COLO668 (cell line): ENCODE data around the gene EFNB2.

Experiments used
- DNase-seq: peaks from one replicate; lab custom pipeline; 2025; ENCODE audit not compliant: unreplicated experiment; lab: John Stamatoyannopoulos, UW

EFNB2 gene

DNA sequence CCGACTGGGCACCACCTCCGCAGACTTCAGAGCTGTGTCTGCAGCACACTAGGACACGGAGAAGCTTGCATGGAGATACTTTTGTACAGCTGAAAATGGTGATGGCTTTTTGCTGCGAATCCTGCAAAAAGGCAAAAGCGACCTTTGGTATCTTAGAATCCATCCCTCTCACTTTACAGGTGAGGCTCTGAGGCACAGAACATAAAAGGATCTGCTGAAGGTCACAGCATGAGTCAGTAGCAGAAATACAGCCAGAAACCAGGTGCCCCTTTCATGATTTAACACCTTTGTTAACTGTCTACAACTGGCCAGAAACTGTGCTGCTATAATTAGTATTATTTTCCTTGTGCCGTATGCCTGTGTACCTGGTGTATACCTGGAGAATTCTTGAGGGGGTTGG lies 48.3 kb downstream of the EFNB2 start:
- no peak for DNase-seq

DNA sequence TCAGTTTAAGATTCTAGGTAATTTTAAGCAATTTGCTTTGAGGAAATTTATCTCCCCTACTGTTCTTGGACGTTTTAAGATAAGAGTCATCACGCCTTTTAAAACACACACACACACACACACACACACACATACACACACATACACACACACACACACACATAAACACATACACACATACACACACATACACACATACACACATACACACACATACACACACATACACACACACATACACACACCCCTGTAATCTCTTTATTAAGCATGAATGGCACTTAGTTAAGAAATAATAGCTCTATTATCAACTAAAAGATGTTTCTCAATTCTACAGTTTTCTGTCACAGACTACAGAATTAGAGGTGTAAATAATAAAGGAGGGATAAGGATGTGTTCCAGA lies 49.2 kb downstream of the EFNB2 start:
- no peak for DNase-seq

GRCh38 chr13:106484537-106485193 lies 50.8 kb downstream of the EFNB2 start:
- DNase-seq: no peak

DNA sequence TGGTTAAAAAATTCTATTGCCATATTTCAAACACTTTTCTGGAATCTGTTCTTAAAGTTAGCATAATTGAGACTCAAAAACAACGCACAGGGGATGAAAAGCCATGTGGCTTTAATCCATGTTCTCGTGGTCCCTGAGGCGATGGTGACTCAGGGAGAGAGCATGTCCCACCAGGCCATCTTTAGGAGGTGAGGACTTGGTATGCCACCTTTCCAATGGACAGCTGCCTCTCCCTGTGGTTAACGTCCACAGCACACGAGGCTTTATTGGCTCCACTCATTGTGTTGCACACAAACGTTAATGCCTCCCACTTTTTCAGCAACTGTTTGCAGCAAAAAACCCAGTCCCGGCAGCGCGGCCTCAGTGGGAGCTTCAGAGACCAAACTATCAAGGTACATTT lies 51.4 kb downstream of the EFNB2 start:
- DNase-seq: no peak

- no peak for DNase-seq
Observed at GRCh38 chr13:106481919-106482318, 53.5 kb downstream of the EFNB2 start.

DNA sequence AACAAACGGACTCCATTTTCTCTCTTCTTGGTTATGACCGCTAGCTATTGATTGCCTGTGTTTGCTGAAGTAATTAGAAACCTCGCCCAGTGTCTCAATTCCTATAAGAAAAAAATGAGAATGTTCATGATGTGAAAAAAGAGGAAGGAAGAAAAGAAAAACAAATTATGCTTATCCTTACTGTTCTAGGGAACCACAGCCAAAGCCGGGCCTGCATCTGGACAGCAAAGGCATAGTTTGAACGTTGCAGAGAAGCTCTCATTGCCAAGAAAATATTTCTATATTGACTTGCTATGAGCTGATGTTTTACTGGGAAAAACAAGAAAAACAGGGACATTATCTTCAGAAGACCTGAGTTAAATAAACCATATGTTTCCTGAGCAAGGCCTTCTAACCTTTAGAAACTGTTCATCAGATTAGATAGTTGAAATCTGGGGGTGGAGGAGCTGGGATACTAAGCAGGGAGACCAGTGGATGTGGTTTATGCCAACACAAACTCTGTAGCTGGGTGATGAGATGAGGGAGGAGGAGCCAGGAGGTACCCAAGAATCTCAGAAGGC lies 55.0 kb downstream of the EFNB2 start:
- DNase-seq: no peak

GRCh38 chr13:106479929-106480328 lies 55.5 kb downstream of the EFNB2 start:
- DNase-seq: no peak

DNA sequence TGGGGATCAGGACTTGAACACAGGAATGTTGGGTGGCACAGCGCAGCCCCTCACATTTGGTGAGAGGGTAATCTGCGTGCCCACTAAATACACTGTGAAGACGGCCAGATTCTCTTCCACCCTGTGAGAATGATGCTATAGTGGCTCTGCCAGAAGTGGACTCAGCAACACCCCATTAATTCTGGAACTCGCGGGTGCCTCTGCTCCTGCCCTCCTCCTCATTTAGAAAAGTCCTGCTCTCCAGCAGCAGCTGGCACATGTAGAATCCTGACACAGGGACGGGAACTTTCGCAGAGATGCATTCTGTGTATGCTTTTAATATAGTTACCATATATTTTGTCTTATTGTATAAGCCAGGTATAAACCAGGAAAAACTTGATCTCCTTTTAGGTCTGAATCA lies 57.3 kb downstream of the EFNB2 start:
- DNase-seq: no peak

- DNase-seq: peak; percentile 70
Observed at GRCh38 chr13:106477303-106477702, 58.2 kb downstream of the EFNB2 start.

DNA sequence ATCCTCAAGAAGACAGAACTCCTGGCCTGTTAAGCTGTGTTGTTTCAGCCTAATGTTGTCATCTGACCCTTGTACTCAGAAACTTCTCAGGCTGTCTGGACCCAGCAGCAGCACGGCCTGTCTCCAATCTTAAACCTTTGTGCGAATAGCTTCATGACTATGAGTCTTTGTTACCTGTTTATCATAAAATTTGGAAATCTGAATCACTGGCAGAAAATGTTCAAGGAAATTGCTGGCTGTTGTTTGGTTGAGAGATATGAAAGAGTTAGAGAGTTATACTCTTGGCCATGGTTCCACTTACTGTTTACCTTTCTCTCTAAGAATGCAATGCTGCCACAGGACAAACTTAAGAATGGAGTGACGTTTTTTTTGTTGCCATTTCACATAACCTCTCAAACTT lies 59.6 kb downstream of the EFNB2 start:
- no peak for DNase-seq

- DNase-seq: no peak
Observed at GRCh38 chr13:106474912-106475311, 60.5 kb downstream of the EFNB2 start.

DNA sequence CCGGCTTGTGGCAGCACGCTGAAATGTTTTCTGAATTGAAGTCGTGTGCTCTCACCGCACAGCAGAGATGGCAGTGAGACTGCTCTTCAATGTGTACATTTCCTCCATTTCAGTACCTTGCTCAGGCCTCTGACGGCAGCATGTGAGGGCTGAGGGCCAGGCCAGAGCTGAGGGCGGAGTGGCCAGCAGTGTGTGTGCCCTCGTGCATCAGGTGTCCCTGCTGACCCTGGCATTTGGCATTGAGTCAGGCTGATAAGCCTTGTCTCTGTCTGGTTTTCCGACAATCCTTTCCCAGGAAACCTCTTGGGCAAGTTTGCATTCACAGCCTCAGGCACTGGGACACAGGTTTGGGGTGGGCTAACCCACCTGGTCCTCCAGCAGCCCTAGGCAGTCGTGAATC lies 62.3 kb downstream of the EFNB2 start:
- DNase-seq: no peak

DNA sequence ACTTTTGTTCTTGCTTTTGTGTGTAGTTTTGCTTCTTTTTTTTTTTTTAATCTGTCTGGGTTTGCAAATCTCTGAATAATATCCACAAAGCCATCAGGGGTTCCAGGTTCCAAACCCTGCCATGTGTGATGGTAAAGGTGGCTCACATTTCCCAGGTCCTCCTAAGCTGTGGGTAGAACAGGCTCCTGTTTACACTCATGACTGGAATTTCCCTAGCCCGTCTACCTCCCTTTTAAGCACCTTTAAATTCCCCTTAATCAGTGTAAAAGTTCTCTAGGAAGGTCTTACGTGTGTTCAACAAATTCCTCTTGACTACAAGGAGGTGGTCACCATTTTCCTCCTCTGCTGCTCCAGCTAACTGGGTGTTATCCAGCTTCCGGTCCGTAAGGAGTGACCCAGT lies 62.8 kb downstream of the EFNB2 start:
- no peak for DNase-seq

DNA sequence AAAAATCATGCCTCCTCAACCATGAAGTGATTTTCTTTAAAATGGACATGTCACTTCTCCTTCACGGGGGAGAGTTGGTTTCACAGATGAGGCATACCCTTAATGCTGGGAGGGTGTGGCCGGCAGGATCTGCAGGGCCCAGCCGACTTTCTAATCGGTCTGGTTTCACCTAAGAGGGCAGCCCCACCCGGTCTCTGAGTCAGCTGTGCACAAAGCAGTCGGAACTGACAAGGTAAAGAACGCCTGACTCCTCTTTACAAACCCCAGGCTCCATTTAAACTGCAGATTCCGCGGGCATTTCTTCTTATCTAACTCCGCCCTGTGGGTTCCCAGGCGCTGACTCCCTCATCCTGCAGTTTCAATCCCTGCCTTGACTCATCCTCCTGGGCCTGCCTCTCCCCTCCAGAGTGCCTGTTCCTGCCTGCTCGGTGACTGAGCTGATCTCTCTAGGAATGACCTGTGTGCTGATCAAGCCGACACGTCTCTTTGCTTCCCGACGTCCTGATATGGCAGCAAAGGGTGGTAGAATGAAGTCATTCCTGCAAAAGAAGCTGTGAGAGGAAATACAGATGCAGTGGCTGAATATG lies 63.4 kb downstream of the EFNB2 start:
- DNase-seq: no peak

GRCh38 chr13:106470576-106470975 lies 64.9 kb downstream of the EFNB2 start:
- no peak for DNase-seq

- no peak for DNase-seq
Observed at GRCh38 chr13:106468744-106469590, 66.5 kb downstream of the EFNB2 start.

DNA sequence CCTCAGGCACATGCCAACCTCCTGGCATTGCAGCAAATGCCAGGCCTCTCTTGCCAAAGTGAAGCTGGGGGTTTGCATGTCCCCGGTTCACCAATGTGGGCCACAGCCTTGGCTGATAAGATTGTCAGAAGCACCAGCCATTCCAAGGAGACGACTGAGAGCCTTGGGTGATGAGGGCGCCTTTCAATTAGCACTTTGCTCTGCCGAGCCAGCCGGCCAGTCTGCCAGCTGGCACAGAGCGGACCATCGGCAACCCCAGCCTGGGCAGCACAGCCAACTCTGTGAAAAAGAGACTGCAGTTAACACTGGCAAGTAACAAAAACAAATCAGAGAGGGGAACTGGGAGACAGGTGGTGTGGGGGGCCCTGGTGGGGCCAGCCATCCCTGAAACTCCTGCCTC lies 67.3 kb downstream of the EFNB2 start:
- DNase-seq: no peak

DNA sequence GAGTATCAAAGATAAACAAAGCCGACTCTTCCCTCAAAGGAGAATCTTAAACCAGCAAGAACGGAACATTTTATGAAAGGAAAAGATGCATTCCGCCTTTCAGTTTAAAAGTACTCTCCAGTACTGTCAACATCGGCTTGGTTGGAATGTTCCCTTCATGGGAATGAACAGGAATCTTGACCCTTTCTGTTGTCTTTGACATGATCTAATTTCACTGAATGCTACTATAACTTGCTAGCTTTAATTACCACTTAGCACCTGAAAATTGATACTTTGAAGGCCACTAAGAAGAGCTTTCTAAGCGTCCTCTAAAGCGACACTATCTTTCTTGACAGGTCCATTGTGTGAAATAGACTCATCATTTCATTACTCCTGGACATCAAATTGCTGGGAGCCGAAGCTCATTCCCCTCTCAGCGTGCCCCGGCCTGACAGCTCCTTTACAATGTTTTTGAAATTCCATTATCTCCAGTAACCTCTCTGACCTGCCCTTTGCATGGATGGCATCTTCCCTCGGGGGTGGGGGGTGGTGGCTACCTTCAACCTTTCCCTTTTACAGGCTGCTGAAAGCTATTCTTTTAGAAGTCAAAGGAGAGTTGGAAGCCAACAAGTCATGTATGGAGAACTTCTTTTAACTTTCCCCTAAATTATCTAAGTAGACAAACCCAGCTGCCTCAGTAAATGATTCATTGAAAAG lies 67.9 kb downstream of the EFNB2 start:
- no peak for DNase-seq

- no peak for DNase-seq
Observed at GRCh38 chr13:106466691-106467426, 68.6 kb downstream of the EFNB2 start.

DNA sequence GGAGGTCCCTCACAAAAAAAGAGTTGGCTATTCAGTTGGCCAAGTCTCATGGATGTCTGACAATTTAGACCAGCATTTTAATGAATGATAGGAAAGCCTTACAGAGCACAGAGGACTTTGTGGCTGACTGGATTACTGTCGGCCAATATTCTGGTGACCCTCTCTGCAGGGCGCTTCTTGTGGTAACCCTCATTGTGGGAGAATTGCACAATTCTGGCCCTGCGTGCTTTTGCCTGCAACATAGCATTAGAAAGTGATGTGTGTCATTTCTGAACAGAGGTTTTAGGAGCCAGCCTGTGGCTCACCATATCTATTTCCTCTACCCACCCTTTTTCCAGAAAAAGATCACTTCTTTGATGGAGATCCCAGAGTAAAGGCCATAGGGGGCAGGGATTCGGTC lies 71.4 kb downstream of the EFNB2 start:
- no peak for DNase-seq

DNA sequence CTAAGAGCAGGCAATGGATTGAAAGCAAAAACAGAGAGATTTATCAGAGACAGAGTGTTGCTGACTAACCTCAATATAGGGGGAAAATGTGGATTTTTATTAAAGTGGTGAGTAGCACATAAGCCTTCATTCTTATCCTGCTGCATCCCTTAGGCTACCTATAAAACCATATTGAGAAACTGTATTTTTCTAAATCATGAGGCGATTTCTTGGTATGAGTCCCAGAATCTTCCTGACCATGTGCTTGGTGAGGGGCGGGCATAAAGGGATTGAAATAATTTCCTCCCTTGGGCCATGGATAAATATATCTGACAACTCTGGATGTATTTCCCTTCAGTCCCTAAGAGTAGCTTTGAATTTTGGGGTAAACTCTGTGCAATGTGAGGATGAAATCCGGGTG lies 72.8 kb downstream of the EFNB2 start:
- no peak for DNase-seq
